Right atrium auricular region (tissue), 2 donors: ENCODE measurements around the gene NCKAP5L. TPM values are rescaled to one million over a fixed set of nuclear protein-coding genes. Genes with fewer than 3 reads are reported as not detected.

ENCODE experiments used
- DNase-seq: peaks from one replicate; pipeline ENCODE4 v3.0.0-alpha.2; 2019; ENCODE audit warnings: low spot score
- H3K27ac ChIP-seq, 2 donors: fragments of 200-600 bp; sonication (generic); 1 replicate in 1 of 2; 2 replicates in 1 of 2; pipeline ENCODE4 v1.5.1; 2016 to 2019
- H3K27me3 ChIP-seq, 2 donors: fragments of 200-600 bp; sonication (generic); one replicate each; pipeline versions ENCODE4 v1.5.1 to v1.6.0; 2017 to 2019
- H3K36me3 ChIP-seq: fragments of 200-600 bp; sonication (generic); one replicate; pipeline ENCODE4 v1.5.1; 2016
- H3K4me1 ChIP-seq, 2 donors: fragments of 200-600 bp; sonication (generic); one replicate each; pipeline versions ENCODE4 v1.5.1 to v1.6.0; 2017 to 2019
- H3K4me3 ChIP-seq, 2 donors: fragments of 200-600 bp; sonication (generic); 1 replicate in 1 of 2; 2 replicates in 1 of 2; pipeline ENCODE4 v1.5.1; 2017 to 2019; ENCODE audit warnings: mild to moderate bottlenecking in 1 of 2, moderate library complexity in 1 of 2
- H3K9me3 ChIP-seq, 2 donors: fragments of 200-600 bp; sonication (generic); one replicate each; pipeline ENCODE4 v1.5.1; 2019
- CTCF ChIP-seq, 2 donors: fragments of 200-600 bp; sonication (generic); IDR thresholded peaks; one replicate each; pipeline ENCODE4 v1.5.1; 2019; ENCODE audit warnings: antibody characterized with exemption in 2 of 2
- total RNA-seq, 2 donors: library from RNA; depleted of rRNA; stranded (reverse); fragments of >200 nt; gene quantifications; one replicate each; pipeline ENCODE4 v1.1.0, GENCODE V29; 2016

NCKAP5L gene
- total RNA-seq, 2 donors from 2014 or later: 18.6 to 18.7 TPM

DNA sequence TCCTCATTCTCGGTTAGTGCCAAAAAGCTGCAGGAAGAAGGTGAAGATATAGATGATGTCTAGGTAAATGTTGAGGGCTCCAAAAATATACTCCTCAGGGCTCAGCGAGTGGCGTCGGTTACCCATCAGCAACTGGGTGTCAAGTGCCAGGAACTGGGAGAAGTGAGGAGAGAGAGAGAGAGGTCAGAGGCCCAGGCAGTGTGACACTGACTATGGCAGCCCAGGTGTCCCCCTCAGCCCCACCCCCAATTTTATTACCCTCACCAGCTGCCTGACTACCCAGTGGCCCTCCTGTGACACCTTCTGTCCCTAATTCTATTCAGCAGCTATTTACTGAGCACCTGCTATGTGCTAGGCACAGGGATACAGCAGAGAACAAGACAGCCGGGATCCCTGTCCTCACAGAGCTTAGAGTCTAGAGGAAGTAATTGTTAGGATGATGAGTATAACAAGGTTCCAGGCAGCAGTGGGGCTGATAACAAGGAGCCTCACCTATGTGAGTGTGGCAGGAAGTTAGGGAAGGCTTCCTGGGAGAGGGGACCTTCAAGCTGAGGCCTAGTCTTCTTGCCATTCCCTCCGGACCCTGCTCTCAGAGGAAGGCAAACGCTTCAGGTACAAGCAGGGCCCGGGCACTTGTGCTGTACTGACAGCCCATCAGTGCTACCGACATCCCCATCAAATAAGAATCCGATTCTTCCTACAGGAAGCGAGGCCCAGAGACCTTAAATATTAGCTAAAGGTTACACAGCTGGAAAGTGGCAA, 42.5 kb upstream of the NCKAP5L start:
- peaks cover 7 to 53% of the 10 kb centered on the region in 2 donors for H3K4me1 ChIP-seq
- no peak for TF ChIP-seq CTCF (IDR thresholded peaks at IDR 0.05)
- H3K27ac ChIP-seq: peak overlapping the region in 1 of 2 donors; percentile 77
- no peaks in the 10 kb centered on the region for H3K9me3 ChIP-seq
- H3K4me3 ChIP-seq: no peak overlapping the region
- no peaks in the 10 kb centered on the region for H3K27me3 ChIP-seq
- H3K36me3 ChIP-seq: no peaks in the 10 kb centered on the region
- peak; percentile 51 for DNase-seq

DNA sequence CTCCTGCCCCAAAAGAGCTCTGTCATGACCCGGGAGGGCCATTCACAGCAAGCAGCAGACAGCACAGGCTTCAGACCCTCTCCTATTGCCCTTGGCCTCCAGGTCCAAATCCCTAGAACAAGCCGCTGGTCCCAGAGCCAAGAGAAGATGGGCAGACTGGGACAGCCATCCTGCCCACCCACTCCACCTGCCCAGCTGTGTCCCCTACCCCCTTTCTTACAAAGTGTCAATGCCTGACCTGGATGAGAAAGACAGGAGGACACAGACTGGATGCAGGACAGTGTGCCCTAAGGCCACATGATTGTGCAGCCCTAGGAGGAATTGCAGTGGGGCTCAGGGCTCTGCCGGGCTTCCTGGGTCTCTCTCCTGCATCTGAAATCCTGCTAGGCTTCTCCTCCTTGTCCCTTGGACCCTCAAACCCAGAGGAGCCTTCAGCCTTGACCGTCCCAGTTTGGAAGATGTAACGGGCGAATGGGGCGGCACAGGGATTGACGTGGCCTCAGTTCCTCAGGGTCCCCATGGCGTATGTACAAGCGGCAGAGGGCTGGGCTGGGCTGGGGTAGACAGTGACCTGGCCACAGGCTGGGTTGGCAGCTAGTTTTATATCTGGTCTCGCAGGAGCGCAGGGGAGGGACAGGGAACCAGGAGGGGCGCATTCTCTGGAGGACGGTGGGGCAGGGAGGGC, 41.7 kb upstream of the NCKAP5L start:
- peak; percentile 57 for DNase-seq
- Histone ChIP-seq H3K4me1 (peaks cover 7 to 53% of the 10 kb centered on the region in 2 donors), H3K27ac (peak overlapping the region; percentile 77 to 82), H3K4me3 (no peak overlapping the region), H3K36me3 (no peaks in the 10 kb centered on the region), H3K27me3 (no peaks in the 10 kb centered on the region), H3K9me3 (no peaks in the 10 kb centered on the region)
- no peak for TF ChIP-seq CTCF (IDR thresholded peaks at IDR 0.05)

GRCh38 chr12:49868952-49869815, 41.0 kb upstream of the NCKAP5L start:
- H3K27me3 ChIP-seq: no peaks in the 10 kb centered on the region
- DNase-seq: peak; percentile 98
- peaks cover 7 to 53% of the 10 kb centered on the region in 2 donors for H3K4me1 ChIP-seq

DNA sequence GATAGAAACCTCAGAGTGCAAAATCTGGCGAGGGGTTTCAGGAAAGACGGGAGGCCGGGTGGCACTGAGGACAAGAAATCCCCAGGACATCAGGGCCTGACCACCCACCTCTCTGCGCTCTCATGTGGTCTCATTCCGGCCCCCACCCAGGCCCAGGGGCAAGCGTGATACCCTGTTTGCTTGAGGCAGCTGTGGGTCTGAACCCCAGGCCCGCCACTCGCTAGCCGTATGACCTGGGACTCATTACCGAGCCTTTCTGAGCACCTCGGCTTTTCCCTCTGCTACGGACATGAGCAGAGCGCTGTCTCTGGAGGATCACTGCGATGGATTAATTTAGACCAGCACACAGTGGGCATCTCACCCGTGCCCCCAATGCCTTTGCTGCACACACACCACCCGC, 40.2 kb upstream of the NCKAP5L start:
- Histone ChIP-seq H3K4me3 (no peak overlapping the region), H3K9me3 (no peaks in the 10 kb centered on the region), H3K27me3 (no peaks in the 10 kb centered on the region), H3K27ac (peak overlapping the region; percentile 77 to 82), H3K36me3 (no peaks in the 10 kb centered on the region), H3K4me1 (peaks cover 7 to 49% of the 10 kb centered on the region in 2 donors)
- no peak for TF ChIP-seq CTCF (IDR thresholded peaks at IDR 0.05)
- DNase-seq: peak; percentile 60

More at GRCh38 chr12:49868952-49869815, 41.0 kb upstream of the NCKAP5L start:
- Histone ChIP-seq H3K36me3 (no peaks in the 10 kb centered on the region), H3K9me3 (no peaks in the 10 kb centered on the region), H3K4me3 (no peak overlapping the region), H3K27ac (peak overlapping the region; percentile 77 to 82)
- TF ChIP-seq CTCF (IDR thresholded peaks at IDR 0.05): no peak

DNA sequence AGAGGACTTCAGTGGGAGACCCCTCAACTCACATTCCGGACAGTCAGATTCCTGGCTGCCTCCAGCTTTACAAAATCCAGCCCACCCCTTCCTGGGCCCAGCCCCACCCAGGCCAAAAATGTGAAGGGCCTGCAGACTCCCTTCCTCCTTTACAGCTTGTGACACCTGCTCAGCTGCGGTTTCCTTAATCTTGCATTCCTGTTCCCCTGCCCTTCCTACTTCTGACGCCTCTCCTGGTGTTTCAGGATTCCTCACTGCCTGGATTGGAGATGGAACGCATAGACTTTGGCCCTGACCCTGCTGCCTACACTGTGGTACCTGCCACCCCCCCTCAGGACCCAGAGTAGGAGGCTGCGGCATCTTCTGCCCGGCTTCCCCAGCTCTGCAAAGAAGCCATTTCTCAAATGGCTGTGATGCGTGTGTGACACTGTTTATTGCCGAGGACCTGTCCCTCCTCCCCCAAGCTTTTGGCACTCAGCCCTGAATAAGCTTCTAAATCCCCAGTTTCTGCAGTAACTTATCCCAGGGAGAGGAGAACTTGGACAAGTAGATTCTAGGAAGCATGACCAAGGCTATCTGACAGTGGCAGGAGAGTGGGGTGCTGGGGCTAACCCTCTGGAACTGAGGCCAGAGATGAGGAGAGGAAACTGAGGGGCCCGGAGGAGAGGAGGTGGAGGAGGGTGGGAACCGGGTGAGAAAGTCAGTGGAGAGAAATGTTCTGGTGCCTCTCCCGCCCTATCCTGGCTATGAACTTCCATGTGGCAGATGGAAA, 39.5 kb upstream of the NCKAP5L start:
- TF ChIP-seq CTCF (IDR thresholded peaks at IDR 0.05): no peak
- Histone ChIP-seq H3K36me3 (no peaks in the 10 kb centered on the region), H3K27ac (peak overlapping the region; percentile 77 to 82), H3K4me3 (no peak overlapping the region), H3K4me1 (peaks cover 7 to 42% of the 10 kb centered on the region in 2 donors), H3K27me3 (no peaks in the 10 kb centered on the region), H3K9me3 (no peaks in the 10 kb centered on the region)
- no peak for DNase-seq
